ENCODE results near the gene SIGLEC14. TPM values are rescaled to one million over a fixed set of nuclear protein-coding genes. Genes with fewer than 3 reads are reported as not detected.
"Not testable (repeated sequence)": the region's sequence is repeated elsewhere in the genome, so short reads cannot be mapped to it uniquely, and the experiment has no call there.

SIGLEC14 gene
- not detected for total RNA-seq

GRCh38 chr19:51646730-51647129 is at the start of gene SIGLEC14:
SIGLEC14 (minus strand) TSS chr19:51646825; CDS start chr19:51646759, 66 bp downstream.
- H3K4me1 ChIP-seq; H3K36me3 ChIP-seq (replicated peaks in 1 of 2; ENCODE audit: insufficient read depth in 1 of 2, low read depth in 2 of 2); DNase-seq; H3K27me3 ChIP-seq; ATAC-seq; intact Hi-C loops (cut with DNase I); H3K27ac ChIP-seq; H3K4me3 ChIP-seq; H3K9me3 ChIP-seq: not testable (repeated sequence)
- 37 to 60% methylated on average over 1 to 4 of the region's 10 CpGs for WGBS, 2 donors

- WGBS, 2 donors, result 82 to 86% methylated on average over 14 of the region's 14 CpGs
- Histone ChIP-seq H3K27ac (no peak overlapping the region), H3K27me3 (no peaks in the 10 kb centered on the region), H3K4me1 (peaks cover 9% of the 10 kb centered on the region), H3K36me3 (replicated peaks in 1 of 2; ENCODE audit: insufficient read depth in 1 of 2, low read depth in 2 of 2) (no peaks in the 10 kb centered on the region), H3K9me3 (no peaks in the 10 kb centered on the region), H3K4me3 (no peak overlapping the region)
- no peak for DNase-seq
- no peak for ATAC-seq
- intact Hi-C loops (cut with DNase I), result loop anchor here (10.0 kb wide), 1 partner anchor 101 kb away; no protein-coding TSS in a partner anchor
- no peak for TF ChIP-seq POLR2A (IDR thresholded peaks at IDR 0.05)
- TF ChIP-seq CTCF (IDR thresholded peaks at IDR 0.05), result no peak
These were observed 49.2 kb upstream of the SIGLEC14 start for GRCh38 chr19:51695702-51696315.

GRCh38 chr19:51695088-51695487 is 48.5 kb upstream of the SIGLEC14 start:
- H3K36me3 ChIP-seq (replicated peaks in 1 of 2; ENCODE audit: insufficient read depth in 1 of 2, low read depth in 2 of 2), result no peaks in the 10 kb centered on the region
- TF ChIP-seq POLR2A (IDR thresholded peaks at IDR 0.05) (no peak), CTCF (IDR thresholded peaks at IDR 0.05) (no peak)
- intact Hi-C loops (cut with DNase I), result loop anchor here (10.0 kb wide), 1 partner anchor 100 kb away; no protein-coding TSS in a partner anchor
- H3K4me3 ChIP-seq, result no peak overlapping the region
- H3K4me1 ChIP-seq, result peaks cover 15% of the 10 kb centered on the region
- WGBS, 2 donors, result 82 to 87% methylated on average over 8 to 9 of the region's 9 CpGs
- H3K9me3 ChIP-seq, result no peaks in the 10 kb centered on the region
- ATAC-seq (no peak), DNase-seq (no peak)
- no peak overlapping the region for H3K27ac ChIP-seq
- H3K27me3 ChIP-seq, result no peaks in the 10 kb centered on the region

GRCh38 chr19:51694318-51695085 is 47.9 kb upstream of the SIGLEC14 start:
- Histone ChIP-seq H3K4me1 (peaks cover 15% of the 10 kb centered on the region), H3K27ac (no peak overlapping the region), H3K4me3 (no peak overlapping the region), H3K27me3 (no peaks in the 10 kb centered on the region), H3K9me3 (no peaks in the 10 kb centered on the region), H3K36me3 (replicated peaks in 1 of 2; ENCODE audit: insufficient read depth in 1 of 2, low read depth in 2 of 2) (no peaks in the 10 kb centered on the region)
- ATAC-seq (no peak), DNase-seq (no peak)
- TF ChIP-seq CTCF (IDR thresholded peaks at IDR 0.05), result no peak
- no peak for TF ChIP-seq POLR2A (IDR thresholded peaks at IDR 0.05)
- 81 to 85% methylated on average over 9 to 10 of the region's 10 CpGs for WGBS, 2 donors
- intact Hi-C loops (cut with DNase I), result loop anchor here (10.0 kb wide), 1 partner anchor 100 kb away; no protein-coding TSS in a partner anchor

GRCh38 chr19:51693819-51694218 is 47.2 kb upstream of the SIGLEC14 start:
- no peak for DNase-seq
- ATAC-seq, result no peak
- WGBS, 2 donors, result 29 to 56% methylated on average over 2 of the region's 2 CpGs

More at GRCh38 chr19:51693819-51694218, 47.2 kb upstream of the SIGLEC14 start:
- Histone ChIP-seq H3K4me3 (no peak overlapping the region), H3K4me1 (peaks cover 15% of the 10 kb centered on the region), H3K27me3 (no peaks in the 10 kb centered on the region), H3K27ac (no peak overlapping the region), H3K36me3 (replicated peaks in 1 of 2; ENCODE audit: insufficient read depth in 1 of 2, low read depth in 2 of 2) (no peaks in the 10 kb centered on the region), H3K9me3 (no peaks in the 10 kb centered on the region)
- TF ChIP-seq POLR2A (IDR thresholded peaks at IDR 0.05), result no peak
- intact Hi-C loops (cut with DNase I), result loop anchor here (10.0 kb wide), 1 partner anchor 99 kb away; no protein-coding TSS in a partner anchor

All from body of pancreas (tissue), 4 donors.